ENCODE data around the gene DMXL1. TPM values are rescaled to one million over a fixed set of nuclear protein-coding genes. Genes with fewer than 3 reads are reported as not detected.
"Not testable (repeated sequence)": the region's sequence is repeated elsewhere in the genome, so short reads cannot be mapped to it uniquely, and the experiment has no call there.

Gene DMXL1
- total RNA-seq, 2 experiments from 2014 or later: 31.5 to 33.0 TPM

DNA sequence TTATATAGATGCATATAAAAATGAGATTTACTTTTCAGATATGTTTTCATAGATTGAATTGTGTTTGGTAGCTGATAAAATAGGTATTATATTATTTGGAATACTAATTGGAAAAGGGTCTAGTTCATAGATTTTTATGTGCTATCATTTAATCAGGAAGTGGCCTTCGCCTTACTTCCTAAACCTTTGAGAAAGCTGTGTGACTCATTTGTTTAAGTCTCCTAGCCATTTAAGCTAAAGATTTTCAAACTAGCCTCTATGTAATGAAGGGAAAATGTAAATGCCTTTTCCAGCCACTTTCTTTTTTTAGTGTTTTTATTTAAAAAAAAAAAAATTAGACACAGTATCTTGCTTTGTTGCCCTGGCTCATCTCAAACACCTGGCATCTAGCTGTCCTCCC lies 97.5 kb downstream of the DMXL1 start:
- POLR2A ChIA-PET: no interaction called here
- H3K9me3 Mint-ChIP-seq: no peaks in the 10 kb centered on the region
- DNase-seq: no peak
- no peaks in the 10 kb centered on the region for H3K27me3 Mint-ChIP-seq
- peaks cover 31% of the 10 kb centered on the region for H3K36me3 Mint-ChIP-seq (ENCODE audit: low read depth)
- CTCF ChIA-PET: interaction anchor here (1.5 kb wide), 1 partner anchor 11 kb away, joined by 3 read pairs; no protein-coding TSS in a partner anchor
- no peak overlapping the region for H3K4me3 Mint-ChIP-seq
- H3K27ac Mint-ChIP-seq: no peak overlapping the region
- peaks cover 5% of the 10 kb centered on the region for H3K4me1 Mint-ChIP-seq

- Mint-ChIP-seq H3K9me3 (no peaks in the 10 kb centered on the region), H3K4me3 (no peak overlapping the region), H3K36me3 (ENCODE audit: low read depth) (peaks cover 23% of the 10 kb centered on the region), H3K4me1 (peaks cover 10% of the 10 kb centered on the region), H3K27ac (no peak overlapping the region), H3K27me3 (no peaks in the 10 kb centered on the region)
- ChIA-PET CTCF (no interaction called here), POLR2A (no interaction called here)
- DNase-seq: no peak
Observed at GRCh38 chr5:119171686-119172085, 100.8 kb downstream of the DMXL1 start.

DNA sequence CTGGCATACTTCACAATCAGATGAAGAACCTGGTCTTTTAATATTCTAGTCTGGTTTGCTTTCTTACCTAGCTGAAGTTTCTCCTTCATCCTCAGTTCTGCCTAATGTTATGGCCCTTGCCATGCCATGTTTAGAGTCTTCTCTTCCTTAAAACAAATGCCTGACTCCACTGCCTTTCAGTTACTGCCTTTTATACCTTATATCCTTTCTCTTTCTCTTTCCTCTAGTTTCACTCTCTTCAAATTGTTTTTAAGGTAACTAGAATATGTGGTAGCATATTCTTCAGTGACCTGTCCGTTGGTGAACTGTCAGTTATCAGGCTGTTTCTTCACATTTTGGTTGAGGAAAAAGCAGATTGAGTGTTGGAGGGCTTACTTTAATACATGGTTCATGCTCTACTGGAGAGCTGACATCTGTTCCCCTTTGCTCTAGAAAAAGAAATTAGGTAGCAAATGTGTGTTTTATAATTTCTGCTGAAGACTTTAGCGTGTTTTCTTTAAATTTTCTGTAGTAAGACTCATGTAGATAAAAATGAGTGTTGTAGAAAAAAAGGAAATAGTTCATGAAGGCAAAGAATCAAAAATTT lies 103.8 kb downstream of the DMXL1 start:
- no peaks in the 10 kb centered on the region for H3K27me3 Mint-ChIP-seq
- H3K27ac Mint-ChIP-seq: no peak overlapping the region

GRCh38 chr5:119176785-119177184 lies 105.9 kb downstream of the DMXL1 start:
- H3K9me3 Mint-ChIP-seq: no peaks in the 10 kb centered on the region
- no peaks in the 10 kb centered on the region for H3K27me3 Mint-ChIP-seq
- H3K4me3 Mint-ChIP-seq: no peak overlapping the region
- POLR2A ChIA-PET: no interaction called here
- H3K27ac Mint-ChIP-seq: no peak overlapping the region
- DNase-seq: no peak
- peaks cover 21% of the 10 kb centered on the region for H3K36me3 Mint-ChIP-seq (ENCODE audit: low read depth)
- CTCF ChIA-PET: no interaction called here
- H3K4me1 Mint-ChIP-seq: peaks cover 6% of the 10 kb centered on the region

More for the DNA sequence above, 103.8 kb downstream of the DMXL1 start:
- CTCF ChIA-PET: no interaction called here
- POLR2A ChIA-PET: no interaction called here
- Mint-ChIP-seq H3K36me3 (ENCODE audit: low read depth) (peaks cover 25% of the 10 kb centered on the region), H3K4me3 (no peak overlapping the region), H3K9me3 (no peaks in the 10 kb centered on the region), H3K4me1 (peaks cover 5% of the 10 kb centered on the region)
- DNase-seq: no peak

GRCh38 chr5:119177226-119177625 lies 106.3 kb downstream of the DMXL1 start:
- ChIA-PET CTCF (no interaction called here), POLR2A (no interaction called here)
- no peak for DNase-seq
- peaks cover 20% of the 10 kb centered on the region for H3K36me3 Mint-ChIP-seq (ENCODE audit: low read depth)
- peaks cover 6% of the 10 kb centered on the region for H3K4me1 Mint-ChIP-seq
- H3K9me3 Mint-ChIP-seq: no peaks in the 10 kb centered on the region
- no peaks in the 10 kb centered on the region for H3K27me3 Mint-ChIP-seq
- H3K27ac Mint-ChIP-seq: no peak overlapping the region
- H3K4me3 Mint-ChIP-seq: no peak overlapping the region

- no peak for DNase-seq
- no peaks in the 10 kb centered on the region for H3K9me3 Mint-ChIP-seq
- peaks cover 6% of the 10 kb centered on the region for H3K4me1 Mint-ChIP-seq
- H3K36me3 Mint-ChIP-seq (ENCODE audit: low read depth): peaks cover 20% of the 10 kb centered on the region
- no peak overlapping the region for H3K27ac Mint-ChIP-seq
- no peaks in the 10 kb centered on the region for H3K27me3 Mint-ChIP-seq
- ChIA-PET CTCF (interaction anchor here (0.7 kb wide), 1 partner anchor 88 kb away, joined by 3 read pairs; no protein-coding TSS in a partner anchor), POLR2A (no interaction called here)
- H3K4me3 Mint-ChIP-seq: no peak overlapping the region
Observed at GRCh38 chr5:119178435-119178834, 107.5 kb downstream of the DMXL1 start.

GRCh38 chr5:119179857-119180641 lies 109.2 kb downstream of the DMXL1 start:
- Mint-ChIP-seq H3K4me1 (peaks cover 1% of the 10 kb centered on the region), H3K4me3 (no peak overlapping the region)
- POLR2A ChIA-PET: no interaction called here

DNA sequence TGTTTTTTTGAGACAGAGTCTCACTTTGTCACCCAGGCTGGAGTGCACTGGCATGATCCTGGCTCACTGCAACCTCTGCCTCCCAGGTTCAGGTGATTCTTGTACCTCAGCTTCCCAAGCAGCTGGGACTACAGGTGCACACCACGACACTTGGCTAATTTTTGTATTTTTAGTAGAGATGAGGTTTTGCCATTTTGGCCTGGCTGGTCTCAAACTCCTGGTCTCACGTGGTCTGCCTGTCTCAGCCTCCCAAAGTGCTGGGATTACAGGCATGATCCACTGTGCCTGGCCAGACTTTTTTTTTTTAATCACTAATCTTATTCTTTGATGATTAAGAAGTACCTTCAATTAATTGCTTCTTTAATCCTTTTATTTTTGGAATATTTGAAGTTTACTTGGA lies 114.6 kb downstream of the DMXL1 start:
- H3K27ac Mint-ChIP-seq, H3K4me3 Mint-ChIP-seq, H3K27me3 Mint-ChIP-seq, H3K9me3 Mint-ChIP-seq, DNase-seq, CTCF ChIA-PET, POLR2A ChIA-PET: not testable (repeated sequence)
- peaks cover 11% of the 10 kb centered on the region for H3K36me3 Mint-ChIP-seq (ENCODE audit: low read depth)
- H3K4me1 Mint-ChIP-seq: peaks cover 11% of the 10 kb centered on the region

More at GRCh38 chr5:119179857-119180641, 109.2 kb downstream of the DMXL1 start:
- Mint-ChIP-seq H3K9me3 (no peaks in the 10 kb centered on the region), H3K27ac (no peak overlapping the region), H3K27me3 (no peaks in the 10 kb centered on the region), H3K36me3 (ENCODE audit: low read depth) (peaks cover 18% of the 10 kb centered on the region)
- CTCF ChIA-PET: interaction anchor here (0.9 to 1.5 kb wide), 2 partner anchors 12 to 88 kb away, joined by 3 to 5 read pairs; no protein-coding TSS in a partner anchor
- no peak for DNase-seq

DNA sequence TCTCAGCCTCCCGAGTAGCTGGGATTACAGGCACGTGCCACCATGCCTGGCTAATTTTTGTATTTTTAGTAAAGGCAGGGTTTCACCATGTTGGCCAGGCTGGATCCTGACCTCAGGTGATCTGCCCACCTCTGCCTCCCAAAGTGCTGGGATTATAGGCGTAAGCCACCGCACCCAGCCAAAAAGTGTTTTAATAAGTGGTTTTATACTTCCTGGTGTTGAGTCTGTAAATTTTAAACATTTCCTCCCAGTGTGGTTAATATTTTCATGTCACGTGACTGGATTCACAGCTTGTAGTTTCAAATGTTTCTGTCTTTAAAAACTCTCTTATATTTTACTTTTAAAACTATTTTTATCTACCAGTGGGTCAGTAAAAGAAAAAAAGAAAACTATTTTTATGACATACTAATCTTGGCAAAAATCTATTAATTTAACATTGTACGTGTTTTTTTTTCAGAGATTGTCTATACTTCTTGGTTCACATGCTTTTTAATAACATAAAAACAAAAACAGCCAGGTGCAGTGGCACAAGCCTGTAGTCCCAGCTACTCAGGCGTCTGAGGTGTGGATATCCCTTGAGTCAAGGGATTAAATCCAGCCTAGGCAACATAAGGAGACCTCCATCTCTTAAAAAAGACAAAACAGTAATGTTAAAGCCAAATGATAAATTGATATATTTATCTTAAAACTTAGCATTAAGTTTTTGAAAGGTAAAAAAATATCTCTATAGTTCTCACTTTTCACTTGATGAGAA lies 117.1 kb downstream of the DMXL1 start:
- no peak overlapping the region for H3K27ac Mint-ChIP-seq
- CTCF ChIA-PET: no interaction called here
- no peaks in the 10 kb centered on the region for H3K27me3 Mint-ChIP-seq
- peaks cover 11% of the 10 kb centered on the region for H3K4me1 Mint-ChIP-seq
- no peak overlapping the region for H3K4me3 Mint-ChIP-seq
- POLR2A ChIA-PET: interaction anchor here (0.6 to 0.7 kb wide), 2 partner anchors 82 to 193 kb away, joined by 3 read pairs; no protein-coding TSS in a partner anchor
- peaks cover 15% of the 10 kb centered on the region for H3K36me3 Mint-ChIP-seq (ENCODE audit: low read depth)
- no peaks in the 10 kb centered on the region for H3K9me3 Mint-ChIP-seq
- DNase-seq: no peak

- POLR2A ChIA-PET: no interaction called here
- Mint-ChIP-seq H3K4me3 (no peak overlapping the region), H3K4me1 (peaks cover 11% of the 10 kb centered on the region), H3K27ac (no peak overlapping the region), H3K36me3 (ENCODE audit: low read depth) (peaks cover 18% of the 10 kb centered on the region), H3K27me3 (no peaks in the 10 kb centered on the region), H3K9me3 (no peaks in the 10 kb centered on the region)
- CTCF ChIA-PET: interaction anchor here (1.0 to 1.2 kb wide), 2 partner anchors 77 to 125 kb away, joined by 3 read pairs; no protein-coding TSS in a partner anchor
- DNase-seq: no peak
Observed at GRCh38 chr5:119190470-119191095, 119.7 kb downstream of the DMXL1 start.

DNA sequence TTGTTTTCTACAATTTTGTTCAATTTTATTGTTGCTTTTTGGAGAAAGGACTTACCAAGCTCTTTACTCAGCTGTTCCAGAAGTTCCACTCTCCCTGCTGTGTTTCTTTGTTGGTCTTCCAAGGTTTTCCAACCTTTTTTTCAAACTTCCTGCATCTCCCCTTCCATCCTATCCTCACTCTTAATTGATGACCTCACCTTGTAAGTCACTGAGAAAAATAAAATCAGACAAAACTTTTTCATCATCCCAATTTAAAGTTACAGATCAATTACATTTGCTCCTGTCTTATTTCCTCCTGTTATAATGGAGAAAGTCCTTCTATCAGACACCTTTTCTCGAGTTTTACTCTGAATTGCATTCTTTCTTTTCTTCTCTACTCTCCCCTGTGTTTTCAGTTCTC lies 121.1 kb downstream of the DMXL1 start:
- ChIA-PET POLR2A (no interaction called here), CTCF (interaction anchor here (1.0 kb wide), 1 partner anchor 76 kb away, joined by 3 read pairs; no protein-coding TSS in a partner anchor)
- Mint-ChIP-seq H3K27ac (no peak overlapping the region), H3K4me3 (no peak overlapping the region), H3K27me3 (no peaks in the 10 kb centered on the region), H3K36me3 (ENCODE audit: low read depth) (peaks cover 27% of the 10 kb centered on the region), H3K9me3 (no peaks in the 10 kb centered on the region), H3K4me1 (peaks cover 11% of the 10 kb centered on the region)
- no peak for DNase-seq

- Mint-ChIP-seq H3K36me3 (ENCODE audit: low read depth) (peaks cover 67% of the 10 kb centered on the region), H3K27ac (no peak overlapping the region), H3K9me3 (peaks cover 7% of the 10 kb centered on the region), H3K4me1 (no peaks in the 10 kb centered on the region), H3K4me3 (no peak overlapping the region), H3K27me3 (no peaks in the 10 kb centered on the region)
- CTCF ChIA-PET: no interaction called here
- no peak for DNase-seq
- POLR2A ChIA-PET: no interaction called here
Observed at GRCh38 chr5:119200795-119201194, 129.9 kb downstream of the DMXL1 start.

DNA sequence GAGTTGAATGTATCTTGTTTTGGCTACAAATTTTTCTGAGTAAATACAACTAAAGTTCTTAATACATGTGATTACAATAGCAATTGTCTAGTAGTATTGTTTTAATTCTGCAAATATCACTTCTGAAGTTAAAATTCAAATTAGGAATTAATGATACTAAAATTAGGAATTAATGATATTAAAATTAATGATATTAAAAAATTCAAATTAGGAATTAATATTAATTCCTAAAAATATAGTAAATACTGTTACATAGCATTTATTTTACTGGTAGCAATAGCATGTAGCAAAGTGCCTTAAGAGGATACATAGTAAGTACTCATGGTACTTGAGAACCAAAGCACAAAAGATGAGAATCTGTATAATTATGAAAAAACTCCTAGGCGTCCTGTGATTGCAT lies 136.2 kb downstream of the DMXL1 start:
- Mint-ChIP-seq H3K4me3 (no peak overlapping the region), H3K27ac (no peak overlapping the region), H3K9me3 (peaks cover 2% of the 10 kb centered on the region), H3K36me3 (ENCODE audit: low read depth) (peaks cover 30% of the 10 kb centered on the region), H3K27me3 (no peaks in the 10 kb centered on the region), H3K4me1 (no peaks in the 10 kb centered on the region)
- POLR2A ChIA-PET: no interaction called here
- DNase-seq: no peak
- CTCF ChIA-PET: no interaction called here

Measured in activated CD4-positive, alpha-beta memory T cell treated with anti-CD3 and anti-CD28 coated beads, Interleukin-2, amount 10 ng/mL, durations not matched to agents 7 days and 5 days (primary cell).